GM12891 (cell line): ENCODE results near the gene SLC2A9.

Source experiments
- POLR2A ChIP-seq: IDR thresholded peaks from 2 replicates; pipeline ENCODE4 v1.6.1; 2011; ENCODE audit warnings: low read depth, low read length, control low read depth
- POLR2AphosphoS5 ChIP-seq: IDR thresholded peaks from 2 replicates; pipeline ENCODE4 v1.6.1; 2011; ENCODE audit warnings: low read depth, low read length, control low read depth
- SPI1 ChIP-seq: IDR thresholded peaks from 2 replicates; pipeline ENCODE4 v1.6.1; 2011; ENCODE audit warnings: low read depth, low read length, control low read depth
- TAF1 ChIP-seq: IDR thresholded peaks from 2 replicates; pipeline ENCODE4 v1.6.1; 2011; ENCODE audit warnings: low read depth, low read length, control low read depth

DNA sequence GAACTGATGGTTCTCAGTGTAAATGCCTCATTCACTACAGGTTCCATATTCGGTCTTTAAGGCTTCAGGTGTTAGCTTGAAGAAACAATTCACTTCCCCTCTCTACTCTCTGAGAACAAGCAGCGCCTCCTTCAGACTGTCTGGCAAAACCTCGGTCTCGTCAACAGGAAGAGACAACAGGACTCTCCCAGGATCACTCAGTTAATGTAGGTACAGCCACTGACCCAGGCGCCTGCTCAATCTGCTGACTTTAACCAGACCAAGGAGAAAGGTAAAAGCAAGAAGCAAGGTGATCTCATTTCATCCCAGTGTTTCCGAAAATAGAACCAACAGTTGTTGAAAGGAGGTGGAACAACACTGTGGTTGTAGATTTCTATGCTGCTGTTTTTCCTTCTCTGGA lies 102.2 kb downstream of the SLC2A9 start:
- TF ChIP-seq POLR2A, result no peak
- no peak for TF ChIP-seq POLR2AphosphoS5
- no peak for TF ChIP-seq TAF1
- no peak for TF ChIP-seq SPI1
